Keratinocyte (primary cell): ENCODE results near the gene NAXE.

Source experiments
- CTCF ChIP-seq, 3 experiments: IDR thresholded peaks in 1 of 3; conservative IDR thresholded peaks in 1 of 3; optimal IDR thresholded peaks in 1 of 3; 2 replicates in 2 of 3; 3 replicates in 1 of 3; pipeline versions ENCODE3 to v1.5.1; 2011; ENCODE audit warnings: low read length in 3 of 3, mild to moderate bottlenecking in 3 of 3, moderate library complexity in 2 of 3, control low read depth in 1 of 3, inconsistent platforms in 1 of 3; ENCODE audit not compliant: insufficient read depth in 2 of 3; ENCODE audit errors: extremely low read depth in 1 of 3
- EZH2 ChIP-seq: IDR thresholded peaks from one replicate; pipeline ENCODE4 v1.6.1; 2012; ENCODE audit warnings: inconsistent platforms, mild to moderate bottlenecking, low read length, moderate library complexity

DNA sequence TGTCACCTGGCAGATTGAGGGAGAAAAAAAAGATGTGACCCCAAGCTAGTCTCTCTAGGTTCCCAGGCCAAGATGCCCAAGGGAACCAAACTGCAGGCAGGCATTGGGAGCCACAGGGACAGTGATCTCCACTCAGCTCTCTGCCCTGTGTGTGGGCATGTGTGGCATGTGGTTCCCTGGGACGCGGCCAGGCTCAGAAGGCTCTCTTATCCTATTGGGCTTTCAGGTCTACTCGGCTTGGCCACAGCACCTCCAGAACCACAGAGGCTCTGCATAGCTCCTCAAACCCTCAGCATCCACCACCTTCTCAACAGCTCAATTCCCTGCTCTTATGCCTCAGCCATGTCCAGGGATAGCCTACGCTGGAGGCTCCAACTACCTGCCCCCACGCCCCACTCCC is 41.2 kb upstream of the NAXE start:
- no peak for TF ChIP-seq CTCF (optimal IDR thresholded peaks at IDR 0.05 in 1 of 3, IDR thresholded peaks at IDR 0.05 in 1 of 3, conservative IDR thresholded peaks at IDR 0.05 in 1 of 3; ENCODE audit: extremely low read depth in 1 of 3, insufficient read depth in 2 of 3, low read length in 3 of 3)
- no peak for TF ChIP-seq EZH2
